ENCODE results near the gene FILIP1L.

DNA sequence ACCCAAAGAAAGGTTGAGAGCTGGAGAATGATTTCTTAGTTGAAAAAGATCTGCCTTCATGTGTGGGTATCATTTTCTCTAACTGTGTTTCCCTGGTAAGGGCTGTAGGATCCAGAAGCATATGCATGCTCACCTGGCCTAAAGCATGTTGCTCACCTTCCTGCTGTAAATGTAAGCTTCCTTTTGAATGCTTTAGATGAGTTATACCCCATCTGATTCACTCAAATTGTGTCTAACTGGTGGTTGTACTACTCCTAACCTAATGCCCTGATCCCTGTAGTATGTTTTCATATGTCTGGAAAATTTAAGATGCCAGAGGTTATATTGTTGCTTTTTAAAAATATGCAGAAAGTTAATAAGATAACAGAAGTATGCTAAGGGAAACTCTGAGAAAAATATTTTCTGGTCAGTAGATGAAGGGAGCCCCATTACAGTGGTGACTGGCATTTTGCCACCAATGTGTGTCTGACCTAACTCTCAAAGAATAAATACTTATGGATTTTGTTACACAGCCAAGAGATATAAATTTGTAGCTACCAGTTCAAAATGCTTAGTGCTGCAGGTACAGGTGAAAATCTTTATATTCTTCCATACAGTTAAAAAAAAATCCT, 7.7 kb downstream of the FILIP1L start:
- TF ChIP-seq POU5F1 (IDR thresholded peaks at IDR 0.05; ENCODE audit: low read depth, low read length) (no peak), GTF2F1 (IDR thresholded peaks at IDR 0.05; ENCODE audit: borderline replicate concordance, low read depth, low read length) (no peak)

Measured in H1 (cell line).